Measurements from ENCODE around the gene SMYD3. TPM values are rescaled to one million over a fixed set of nuclear protein-coding genes. Genes with fewer than 3 reads are reported as not detected.

Gene SMYD3
- total RNA-seq, 2 donors from 2014 or later, result 13.5 to 20.8 TPM

- ATAC-seq (no peak), DNase-seq (no peak)
- H3K4me3 ChIP-seq, result no peak overlapping the region
- H3K4me1 ChIP-seq, result no peaks in the 10 kb centered on the region
- H3K36me3 ChIP-seq (replicated peaks in 1 of 2; ENCODE audit: insufficient read depth in 1 of 2, low read depth in 2 of 2), result no peaks in the 10 kb centered on the region
- no peaks in the 10 kb centered on the region for H3K9me3 ChIP-seq
- no peak for TF ChIP-seq POLR2A (IDR thresholded peaks at IDR 0.05)
- TF ChIP-seq CTCF (IDR thresholded peaks at IDR 0.05), result no peak
- intact Hi-C loops (cut with DNase I), result no loop called here
- no peak overlapping the region for H3K27ac ChIP-seq
- WGBS, 2 donors, result 78 to 87% methylated on average over 3 of the region's 3 CpGs
- H3K27me3 ChIP-seq, result no peaks in the 10 kb centered on the region
Observed at GRCh38 chr1:246153796-246154212, 353.3 kb downstream of the SMYD3 start.

GRCh38 chr1:246152986-246153431, 354.1 kb downstream of the SMYD3 start:
- no peak for ATAC-seq
- DNase-seq, result no peak
- WGBS, 2 donors, result 76 to 85% methylated on average over 3 of the region's 3 CpGs
- H3K36me3 ChIP-seq (replicated peaks in 1 of 2; ENCODE audit: insufficient read depth in 1 of 2, low read depth in 2 of 2), result no peaks in the 10 kb centered on the region
- no peaks in the 10 kb centered on the region for H3K27me3 ChIP-seq
- H3K9me3 ChIP-seq, result no peaks in the 10 kb centered on the region
- H3K27ac ChIP-seq, result no peak overlapping the region
- no peaks in the 10 kb centered on the region for H3K4me1 ChIP-seq
- no peak overlapping the region for H3K4me3 ChIP-seq
- TF ChIP-seq POLR2A (IDR thresholded peaks at IDR 0.05) (no peak), CTCF (IDR thresholded peaks at IDR 0.05) (no peak)
- intact Hi-C loops (cut with DNase I), result no loop called here

GRCh38 chr1:246151796-246152434, 355.2 kb downstream of the SMYD3 start:
- TF ChIP-seq CTCF (IDR thresholded peaks at IDR 0.05) (no peak), POLR2A (IDR thresholded peaks at IDR 0.05) (no peak)
- intact Hi-C loops (cut with DNase I), result no loop called here
- H3K27ac ChIP-seq, result no peak overlapping the region
- ATAC-seq, result no peak
- H3K36me3 ChIP-seq (replicated peaks in 1 of 2; ENCODE audit: insufficient read depth in 1 of 2, low read depth in 2 of 2), result no peaks in the 10 kb centered on the region
- 69 to 89% methylated on average over 6 of the region's 6 CpGs for WGBS, 2 donors
- no peaks in the 10 kb centered on the region for H3K4me1 ChIP-seq
- H3K9me3 ChIP-seq, result no peaks in the 10 kb centered on the region
- no peak for DNase-seq
- no peaks in the 10 kb centered on the region for H3K27me3 ChIP-seq
- H3K4me3 ChIP-seq, result no peak overlapping the region

- TF ChIP-seq CTCF (IDR thresholded peaks at IDR 0.05) (no peak), POLR2A (IDR thresholded peaks at IDR 0.05) (no peak)
- Histone ChIP-seq H3K4me3 (no peak overlapping the region), H3K4me1 (no peaks in the 10 kb centered on the region), H3K27ac (no peak overlapping the region), H3K9me3 (no peaks in the 10 kb centered on the region), H3K36me3 (replicated peaks in 1 of 2; ENCODE audit: insufficient read depth in 1 of 2, low read depth in 2 of 2) (no peaks in the 10 kb centered on the region), H3K27me3 (no peaks in the 10 kb centered on the region)
- intact Hi-C loops (cut with DNase I), result no loop called here
- 88% methylated on average over 2 of the region's 2 CpGs for WGBS, 2 donors
- no peak for DNase-seq
- ATAC-seq, result no peak
Observed at GRCh38 chr1:246149543-246149942, 357.5 kb downstream of the SMYD3 start.
